ENCODE results near the gene TMEM168. TPM values are rescaled to one million over a fixed set of nuclear protein-coding genes. Genes with fewer than 3 reads are reported as not detected.

TMEM168 gene
- polyA plus RNA-seq, 1 donor (not counting 4 experiments of a cell fraction or from before 2014, with no cell fraction given): 32.8 TPM

- no peak overlapping the region for H2AFZ ChIP-seq (ENCODE audit: control insufficient read depth, low read length)
- H3K9me3 ChIP-seq (ENCODE audit: control insufficient read depth, low read depth, low read length): no peaks in the 10 kb centered on the region
- H3K4me3 ChIP-seq (ENCODE audit: control insufficient read depth in 2 of 3, extremely low read depth in 1 of 3, insufficient read depth in 2 of 3, low read depth in 1 of 3, low read length in 3 of 3): no peak overlapping the region
- no peaks in the 10 kb centered on the region for H3K79me2 ChIP-seq (ENCODE audit: control insufficient read depth, insufficient read depth, low read length)
- no peaks in the 10 kb centered on the region for H3K9me1 ChIP-seq (ENCODE audit: control insufficient read depth, extremely low read depth, insufficient read depth, low read length)
- no peaks in the 10 kb centered on the region for H4K20me1 ChIP-seq (ENCODE audit: control insufficient read depth, extremely low read depth, insufficient read depth, low read length)
- H3K27me3 ChIP-seq (ENCODE audit: control insufficient read depth, extremely low read depth, insufficient read depth, low read length): no peaks in the 10 kb centered on the region
- H3K4me2 ChIP-seq (ENCODE audit: control insufficient read depth, extremely low read depth, insufficient read depth, low read depth, low read length): no peak overlapping the region
- no peak for FAIRE-seq
- dilution Hi-C loops (cut with MboI; ENCODE audit: extremely low pct_ligation_motif_present, low sequenced_read_pairs): no loop called here
- DNase-seq (ENCODE audit: low read depth, low spot score): no peak
- no peak overlapping the region for H3K9ac ChIP-seq (ENCODE audit: control insufficient read depth, extremely low read depth, insufficient read depth, low read length)
- H3K27ac ChIP-seq (ENCODE audit: control insufficient read depth, insufficient read depth, low read length): no peak overlapping the region
- TF ChIP-seq, protein P1, sequence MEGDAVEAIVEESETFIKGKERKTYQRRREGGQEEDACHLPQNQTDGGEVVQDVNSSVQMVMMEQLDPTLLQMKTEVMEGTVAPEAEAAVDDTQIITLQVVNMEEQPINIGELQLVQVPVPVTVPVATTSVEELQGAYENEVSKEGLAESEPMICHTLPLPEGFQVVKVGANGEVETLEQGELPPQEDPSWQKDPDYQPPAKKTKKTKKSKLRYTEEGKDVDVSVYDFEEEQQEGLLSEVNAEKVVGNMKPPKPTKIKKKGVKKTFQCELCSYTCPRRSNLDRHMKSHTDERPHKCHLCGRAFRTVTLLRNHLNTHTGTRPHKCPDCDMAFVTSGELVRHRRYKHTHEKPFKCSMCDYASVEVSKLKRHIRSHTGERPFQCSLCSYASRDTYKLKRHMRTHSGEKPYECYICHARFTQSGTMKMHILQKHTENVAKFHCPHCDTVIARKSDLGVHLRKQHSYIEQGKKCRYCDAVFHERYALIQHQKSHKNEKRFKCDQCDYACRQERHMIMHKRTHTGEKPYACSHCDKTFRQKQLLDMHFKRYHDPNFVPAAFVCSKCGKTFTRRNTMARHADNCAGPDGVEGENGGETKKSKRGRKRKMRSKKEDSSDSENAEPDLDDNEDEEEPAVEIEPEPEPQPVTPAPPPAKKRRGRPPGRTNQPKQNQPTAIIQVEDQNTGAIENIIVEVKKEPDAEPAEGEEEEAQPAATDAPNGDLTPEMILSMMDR (optimal IDR thresholded peaks at IDR 0.05 in 1 of 3, IDR thresholded peaks at IDR 0.05 in 1 of 3, conservative IDR thresholded peaks at IDR 0.05 in 1 of 3; ENCODE audit: extremely low read depth in 1 of 3, insufficient read depth in 2 of 3, low read length in 3 of 3): no peak
- TF ChIP-seq EZH2 (IDR thresholded peaks at IDR 0.05; ENCODE audit: low read length): no peak
- H3K36me3 ChIP-seq (ENCODE audit: control insufficient read depth in 2 of 2, extremely low read depth in 1 of 2, insufficient read depth in 2 of 2, low read length in 2 of 2): no peaks in the 10 kb centered on the region
- H3K4me1 ChIP-seq (ENCODE audit: control insufficient read depth, extremely low read depth, insufficient read depth, low read length): peaks cover 8% of the 10 kb centered on the region
Observed at GRCh38 chr7:112726076-112726475, 64.1 kb downstream of the TMEM168 start.

- Histone ChIP-seq H3K4me1 (ENCODE audit: control insufficient read depth, extremely low read depth, insufficient read depth, low read length) (peaks cover 8% of the 10 kb centered on the region), H3K27ac (ENCODE audit: control insufficient read depth, insufficient read depth, low read length) (peak overlapping the region; percentile 30), H4K20me1 (ENCODE audit: control insufficient read depth, extremely low read depth, insufficient read depth, low read length) (no peaks in the 10 kb centered on the region), H3K36me3 (ENCODE audit: control insufficient read depth in 2 of 2, extremely low read depth in 1 of 2, insufficient read depth in 2 of 2, low read length in 2 of 2) (no peaks in the 10 kb centered on the region), H3K27me3 (ENCODE audit: control insufficient read depth, extremely low read depth, insufficient read depth, low read length) (no peaks in the 10 kb centered on the region), H3K4me2 (ENCODE audit: control insufficient read depth, extremely low read depth, insufficient read depth, low read depth, low read length) (peak overlapping the region; percentile 27), H3K9ac (ENCODE audit: control insufficient read depth, extremely low read depth, insufficient read depth, low read length) (no peak overlapping the region), H2AFZ (ENCODE audit: control insufficient read depth, low read length) (peak overlapping the region; percentile 67), H3K9me3 (ENCODE audit: control insufficient read depth, low read depth, low read length) (no peaks in the 10 kb centered on the region), H3K9me1 (ENCODE audit: control insufficient read depth, extremely low read depth, insufficient read depth, low read length) (no peaks in the 10 kb centered on the region), H3K4me3 (ENCODE audit: control insufficient read depth in 2 of 3, extremely low read depth in 1 of 3, insufficient read depth in 2 of 3, low read depth in 1 of 3, low read length in 3 of 3) (no peak overlapping the region), H3K79me2 (ENCODE audit: control insufficient read depth, insufficient read depth, low read length) (no peaks in the 10 kb centered on the region)
- TF ChIP-seq, protein P1 (optimal IDR thresholded peaks at IDR 0.05 in 1 of 3, IDR thresholded peaks at IDR 0.05 in 1 of 3, conservative IDR thresholded peaks at IDR 0.05 in 1 of 3; ENCODE audit: extremely low read depth in 1 of 3, insufficient read depth in 2 of 3, low read length in 3 of 3): no peak
- no peak for TF ChIP-seq EZH2 (IDR thresholded peaks at IDR 0.05; ENCODE audit: low read length)
- dilution Hi-C loops (cut with MboI; ENCODE audit: extremely low pct_ligation_motif_present, low sequenced_read_pairs): no loop called here
- DNase-seq (ENCODE audit: low read depth, low spot score) (peak; percentile 9), FAIRE-seq (peak; percentile 81)
Observed at GRCh38 chr7:112723416-112723815, 66.8 kb downstream of the TMEM168 start.
